WERI-Rb-1 (cell line): ENCODE measurements around the gene MLN.

ENCODE experiments used
- DNase-seq: peaks from one replicate; pipeline ENCODE4 v3.0.0-alpha.2; 2020
- H3K27ac ChIP-seq: fragments of 250-450 bp; sonication (Bioruptor Pico); 2 replicates; pipeline ENCODE4 v1.5.1; 2020; ENCODE audit warnings: mild to moderate bottlenecking, moderate library complexity
- H3K27me3 ChIP-seq: fragments of 250-450 bp; sonication (Bioruptor Pico); 2 replicates; pipeline ENCODE4 v1.5.1; 2021; ENCODE audit warnings: mild to moderate bottlenecking, low read depth, moderate library complexity; ENCODE audit not compliant: insufficient read depth, severe bottlenecking
- H3K36me3 ChIP-seq: fragments of 250-450 bp; sonication (Bioruptor Pico); 2 replicates; pipeline ENCODE4 v1.5.1; 2020; ENCODE audit warnings: mild to moderate bottlenecking, moderate library complexity
- H3K4me3 ChIP-seq: 2 replicates; pipeline ENCODE4 v1.5.1; 2011; ENCODE audit warnings: low read depth, mild to moderate bottlenecking, control low read depth, low read length
- H3K9me3 ChIP-seq: fragments of 250-450 bp; sonication (Bioruptor Pico); 2 replicates; pipeline ENCODE4 v1.5.1; 2021; ENCODE audit warnings: mild to moderate bottlenecking, moderate library complexity; ENCODE audit not compliant: severe bottlenecking
- TF ChIP-seq, protein P1 (sequence below): IDR thresholded peaks from 2 replicates; pipeline ENCODE4 v1.5.1; 2011; ENCODE audit warnings: low read depth, mild to moderate bottlenecking, control low read depth, inconsistent platforms, low read length

MLN gene

DNA sequence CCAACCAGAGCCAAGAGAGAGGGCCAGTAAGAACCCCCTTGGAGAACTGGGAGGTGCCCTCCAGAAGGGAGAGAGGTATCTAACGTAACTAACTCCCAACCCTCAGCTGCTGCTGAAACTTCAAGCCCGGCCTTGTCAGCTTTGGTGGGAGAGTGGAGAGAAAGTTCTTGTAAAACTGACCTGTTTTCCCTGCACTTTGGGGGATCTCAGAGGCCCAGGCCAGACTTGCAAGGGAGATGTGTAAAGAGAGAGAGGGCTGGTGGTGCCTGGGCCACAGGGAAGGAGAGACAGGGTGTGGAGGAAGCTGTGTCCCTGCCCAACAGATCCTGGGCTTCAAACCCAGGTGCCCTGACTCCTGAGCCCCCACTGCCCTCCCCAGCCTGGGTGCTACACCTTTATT, 39.8 kb downstream of the MLN start:
- Histone ChIP-seq H3K4me3 (no peak overlapping the region), H3K27me3 (no peaks in the 10 kb centered on the region), H3K27ac (no peak overlapping the region), H3K36me3 (no peaks in the 10 kb centered on the region), H3K9me3 (peaks cover 6% of the 10 kb centered on the region)
- TF ChIP-seq, protein P1, sequence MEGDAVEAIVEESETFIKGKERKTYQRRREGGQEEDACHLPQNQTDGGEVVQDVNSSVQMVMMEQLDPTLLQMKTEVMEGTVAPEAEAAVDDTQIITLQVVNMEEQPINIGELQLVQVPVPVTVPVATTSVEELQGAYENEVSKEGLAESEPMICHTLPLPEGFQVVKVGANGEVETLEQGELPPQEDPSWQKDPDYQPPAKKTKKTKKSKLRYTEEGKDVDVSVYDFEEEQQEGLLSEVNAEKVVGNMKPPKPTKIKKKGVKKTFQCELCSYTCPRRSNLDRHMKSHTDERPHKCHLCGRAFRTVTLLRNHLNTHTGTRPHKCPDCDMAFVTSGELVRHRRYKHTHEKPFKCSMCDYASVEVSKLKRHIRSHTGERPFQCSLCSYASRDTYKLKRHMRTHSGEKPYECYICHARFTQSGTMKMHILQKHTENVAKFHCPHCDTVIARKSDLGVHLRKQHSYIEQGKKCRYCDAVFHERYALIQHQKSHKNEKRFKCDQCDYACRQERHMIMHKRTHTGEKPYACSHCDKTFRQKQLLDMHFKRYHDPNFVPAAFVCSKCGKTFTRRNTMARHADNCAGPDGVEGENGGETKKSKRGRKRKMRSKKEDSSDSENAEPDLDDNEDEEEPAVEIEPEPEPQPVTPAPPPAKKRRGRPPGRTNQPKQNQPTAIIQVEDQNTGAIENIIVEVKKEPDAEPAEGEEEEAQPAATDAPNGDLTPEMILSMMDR = no peak
- DNase-seq = no peak

GRCh38 chr6:33763483-33763882, 40.3 kb downstream of the MLN start:
- H3K27me3 ChIP-seq = no peaks in the 10 kb centered on the region
- peaks cover 6% of the 10 kb centered on the region for H3K9me3 ChIP-seq
- TF ChIP-seq, protein P1 = no peak
- H3K4me3 ChIP-seq = no peak overlapping the region
- H3K36me3 ChIP-seq = no peaks in the 10 kb centered on the region
- no peak overlapping the region for H3K27ac ChIP-seq
- no peak for DNase-seq

DNA sequence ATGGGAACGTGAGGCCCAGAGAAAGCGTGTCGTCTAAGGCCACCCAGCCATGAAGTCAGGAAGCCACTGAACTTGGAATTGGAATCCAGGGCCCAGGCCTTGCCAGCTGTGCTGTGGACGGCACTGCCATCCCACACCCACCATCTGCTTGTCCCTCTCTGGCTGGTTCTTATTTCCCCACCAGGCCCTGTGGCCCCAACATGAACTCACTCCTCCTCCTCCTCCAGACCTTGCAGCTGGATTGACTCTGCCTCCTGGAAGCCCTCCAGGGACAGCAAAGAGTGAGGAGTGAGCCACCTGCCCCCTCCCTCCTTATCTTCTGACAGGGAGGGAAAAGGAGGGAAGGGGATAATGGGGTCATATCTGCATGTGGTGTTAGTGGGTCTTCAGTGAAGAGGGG, 41.1 kb downstream of the MLN start:
- Histone ChIP-seq H3K4me3 (no peak overlapping the region), H3K27ac (peak overlapping the region; percentile 2; the same call in 1 of the 2 replicates), H3K9me3 (peaks cover 6% of the 10 kb centered on the region), H3K36me3 (no peaks in the 10 kb centered on the region), H3K27me3 (no peaks in the 10 kb centered on the region)
- DNase-seq = no peak
- TF ChIP-seq, protein P1 = no peak

DNA sequence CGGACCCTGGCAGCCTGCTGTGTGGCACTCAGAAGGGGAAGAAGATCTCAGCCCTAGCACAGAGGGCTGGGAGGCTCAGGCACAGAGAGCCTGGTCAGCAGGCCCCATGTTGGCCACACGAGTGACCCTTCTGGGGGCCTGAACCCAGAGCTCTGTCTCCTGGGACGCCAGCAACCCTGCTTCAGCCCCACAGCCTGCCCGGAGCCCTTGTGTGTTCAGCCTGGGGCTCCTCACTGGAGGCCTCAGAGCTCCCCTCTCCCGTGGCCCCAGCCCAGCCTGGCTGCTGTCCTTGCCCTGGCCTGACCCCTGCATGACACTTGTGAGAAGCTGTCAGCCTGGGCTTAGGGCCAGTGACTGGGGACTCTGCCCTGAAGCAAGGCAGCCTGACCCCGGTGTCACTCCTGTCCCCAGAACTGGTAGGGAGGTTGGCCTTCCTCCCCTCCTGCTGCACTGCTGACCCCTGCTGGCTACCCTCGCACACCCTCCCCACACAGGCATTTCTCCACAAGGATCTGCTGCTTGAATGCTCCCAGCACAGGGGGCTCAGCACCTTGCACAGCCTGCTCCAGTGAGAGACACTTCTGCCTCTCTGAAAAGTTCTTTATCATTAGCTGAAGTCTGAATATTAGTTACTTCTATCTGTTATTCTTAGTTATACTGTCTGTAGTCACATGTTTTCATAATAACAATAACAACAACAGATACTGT, 41.7 kb downstream of the MLN start:
- TF ChIP-seq, protein P1 = peak; percentile 99
- no peaks in the 10 kb centered on the region for H3K36me3 ChIP-seq
- H3K27ac ChIP-seq = peak overlapping the region; percentile 73
- no peak overlapping the region for H3K4me3 ChIP-seq
- H3K9me3 ChIP-seq = peaks cover 5% of the 10 kb centered on the region
- no peaks in the 10 kb centered on the region for H3K27me3 ChIP-seq
- DNase-seq = peak; percentile 97

DNA sequence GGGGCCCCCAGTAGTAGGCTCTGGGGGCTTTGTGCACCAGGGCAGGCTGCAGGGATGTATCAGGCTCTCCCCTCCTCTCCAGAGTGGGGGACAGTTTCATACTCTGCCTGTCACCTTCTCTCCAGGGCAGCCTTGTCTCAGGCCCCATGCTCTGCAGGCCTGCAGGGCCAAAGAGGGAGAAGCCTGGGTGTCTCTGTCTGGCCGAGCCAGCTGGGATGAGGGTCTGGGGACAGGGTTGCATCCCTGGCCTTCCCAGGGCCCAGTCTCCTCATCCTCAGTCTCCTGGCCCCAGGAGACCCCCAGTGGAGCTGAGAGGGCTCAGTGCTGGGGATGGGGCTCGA, 42.3 kb downstream of the MLN start:
- Histone ChIP-seq H3K9me3 (no peaks in the 10 kb centered on the region), H3K4me3 (no peak overlapping the region), H3K36me3 (no peaks in the 10 kb centered on the region), H3K27me3 (no peaks in the 10 kb centered on the region), H3K27ac (peak overlapping the region; percentile 73)
- DNase-seq = no peak
- TF ChIP-seq, protein P1 = no peak

DNA sequence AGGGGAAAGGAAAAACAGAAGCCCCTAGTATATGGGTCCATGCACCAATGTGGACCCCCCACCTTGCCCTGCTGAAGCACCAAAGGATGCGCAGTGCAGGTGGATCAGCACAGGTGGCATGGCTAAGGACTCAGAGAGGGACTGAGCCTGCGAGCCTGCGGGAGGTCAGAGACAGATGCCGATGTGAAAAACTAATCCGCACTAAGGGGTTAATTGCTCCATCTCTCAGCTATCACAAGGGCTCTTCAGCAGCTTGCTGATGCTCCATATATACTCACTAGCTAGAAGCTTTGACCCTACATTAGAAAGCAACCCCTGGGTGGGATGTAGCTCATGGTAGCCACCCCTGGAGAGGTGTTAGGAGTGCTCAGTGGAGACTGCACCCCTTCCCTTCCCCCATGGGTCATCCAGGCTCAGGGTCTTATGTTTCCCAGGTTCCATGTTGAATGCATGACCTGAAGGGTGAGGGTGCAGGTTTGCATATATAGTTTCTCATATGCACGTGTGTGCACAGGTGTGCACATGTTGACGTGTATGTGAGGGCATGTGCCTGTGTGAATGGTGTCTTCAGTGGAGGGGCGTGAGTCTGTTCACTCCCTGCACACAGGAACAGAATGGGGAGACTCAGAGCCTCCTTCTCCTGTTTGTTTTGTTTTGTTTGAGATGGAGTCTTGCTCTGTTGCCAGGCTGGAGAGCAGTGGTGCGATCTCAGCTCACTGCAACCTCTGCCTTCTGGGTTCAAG, 43.7 kb downstream of the MLN start:
- H3K9me3 ChIP-seq = no peaks in the 10 kb centered on the region
- TF ChIP-seq, protein P1 = no peak
- H3K27ac ChIP-seq = peak overlapping the region; percentile 73
- no peaks in the 10 kb centered on the region for H3K36me3 ChIP-seq
- no peaks in the 10 kb centered on the region for H3K27me3 ChIP-seq
- DNase-seq = peak; percentile 87
- H3K4me3 ChIP-seq = no peak overlapping the region
